Effector memory CD4-positive, alpha-beta T cell (primary cell): Measurements from ENCODE around the gene CDH4.

ENCODE experiments used
- DNase-seq, 3 donors: peaks; one replicate each; pipeline ENCODE4 v3.0.0-alpha.2; 2020
- H3K27ac ChIP-seq: 2 replicates; pipeline ENCODE4 v1.7.0; 2013; ENCODE audit warnings: mild to moderate bottlenecking, low read length, moderate library complexity; ENCODE audit not compliant: insufficient read depth, poor library complexity, severe bottlenecking
- H3K27me3 ChIP-seq: replicated peaks from 2 replicates; pipeline ENCODE4 v1.7.0; 2013; ENCODE audit warnings: mild to moderate bottlenecking, low read length; ENCODE audit not compliant: insufficient read depth, control insufficient read depth, poor library complexity, severe bottlenecking
- H3K36me3 ChIP-seq: 2 replicates; pipeline ENCODE4 v1.7.0; 2013; ENCODE audit warnings: mild to moderate bottlenecking, low read length, moderate library complexity; ENCODE audit not compliant: control insufficient read depth, insufficient read depth
- H3K4me1 ChIP-seq: 2 replicates; pipeline ENCODE4 v1.7.0; 2013; ENCODE audit warnings: low read length, mild to moderate bottlenecking; ENCODE audit not compliant: control insufficient read depth, insufficient read depth, poor library complexity, severe bottlenecking
- H3K4me3 ChIP-seq: 2 replicates; pipeline ENCODE4 v1.7.0; 2013; ENCODE audit warnings: low read length, low read depth, mild to moderate bottlenecking; ENCODE audit not compliant: insufficient read depth, poor library complexity, severe bottlenecking
- H3K9me3 ChIP-seq: 2 replicates; pipeline ENCODE4 v1.7.0; 2013; ENCODE audit warnings: mild to moderate bottlenecking, low read length, moderate library complexity; ENCODE audit not compliant: control insufficient read depth

CDH4 gene

DNA sequence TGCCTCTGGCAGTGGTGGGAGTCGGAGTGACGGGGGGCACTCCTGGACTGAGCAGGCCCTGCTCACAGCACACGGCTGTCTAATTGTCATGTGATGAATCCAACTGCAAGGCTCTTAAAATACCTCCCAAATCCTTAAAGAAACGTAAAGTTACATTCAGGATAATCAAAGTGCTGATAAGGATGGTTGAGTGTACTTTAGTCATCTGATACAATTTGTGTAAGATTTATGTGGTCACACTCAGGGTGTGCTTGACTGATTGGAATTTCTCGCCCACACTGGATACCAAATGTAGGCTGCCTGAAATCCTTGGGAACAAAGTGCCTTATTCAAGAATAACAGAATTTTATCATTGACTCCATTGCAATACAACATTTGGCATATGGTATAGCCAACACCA is 238.7 kb downstream of the CDH4 start:
- Histone ChIP-seq H3K36me3 (no peaks in the 10 kb centered on the region), H3K27me3 (no peaks in the 10 kb centered on the region), H3K4me1 (no peaks in the 10 kb centered on the region), H3K27ac (no peak overlapping the region), H3K9me3 (no peaks in the 10 kb centered on the region), H3K4me3 (no peak overlapping the region)
- no peak for DNase-seq

DNA sequence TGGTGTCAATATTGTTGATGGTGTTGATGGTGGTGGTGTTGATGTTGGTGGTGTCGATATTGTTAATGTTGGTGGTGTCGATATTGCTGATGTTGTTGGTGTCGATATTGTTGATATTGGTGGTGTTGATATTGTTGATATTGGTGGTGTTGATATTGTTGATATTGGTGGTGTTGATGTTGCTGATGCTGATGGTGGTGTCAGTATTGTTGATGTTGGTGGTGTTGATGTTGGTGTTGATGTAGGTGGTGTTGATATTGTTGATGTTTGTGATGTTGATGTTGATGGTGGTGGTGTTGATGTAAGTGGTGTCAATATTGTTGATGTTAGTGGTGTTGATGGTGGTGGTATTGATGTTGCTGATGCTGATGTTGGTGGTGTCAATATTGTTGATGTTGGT is 240.0 kb downstream of the CDH4 start:
- Histone ChIP-seq H3K27ac (no peak overlapping the region), H3K4me1 (no peaks in the 10 kb centered on the region), H3K4me3 (no peak overlapping the region), H3K36me3 (no peaks in the 10 kb centered on the region), H3K27me3 (no peaks in the 10 kb centered on the region), H3K9me3 (no peaks in the 10 kb centered on the region)
- DNase-seq: no peak

DNA sequence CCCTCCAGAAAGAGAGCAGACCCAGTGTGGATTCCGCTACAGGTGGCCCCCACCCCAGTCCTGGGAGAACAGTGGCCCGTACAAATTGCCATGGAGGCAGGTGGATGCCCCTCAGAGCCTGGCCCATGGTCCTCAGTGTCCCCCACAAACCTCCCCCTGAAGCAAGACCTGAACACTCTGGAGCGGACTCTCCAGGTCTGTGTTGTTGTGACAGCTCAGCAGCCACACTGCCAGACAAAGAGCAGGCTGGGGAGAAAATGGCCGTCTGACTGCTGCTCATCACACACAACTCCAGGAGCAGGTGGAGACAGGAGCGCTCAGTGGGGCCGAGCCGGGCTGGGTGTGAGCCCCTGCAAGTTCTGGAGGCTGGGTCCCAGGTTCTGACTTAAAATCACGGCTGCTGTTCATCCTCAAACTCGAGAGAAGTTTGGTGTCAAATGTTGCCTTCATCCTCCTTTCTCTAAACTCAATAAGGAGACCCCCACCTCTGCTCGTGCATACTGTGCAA is 241.8 kb downstream of the CDH4 start:
- Histone ChIP-seq H3K4me1 (no peaks in the 10 kb centered on the region), H3K27ac (no peak overlapping the region), H3K36me3 (no peaks in the 10 kb centered on the region), H3K27me3 (no peaks in the 10 kb centered on the region), H3K4me3 (no peak overlapping the region), H3K9me3 (no peaks in the 10 kb centered on the region)
- DNase-seq: no peak

DNA sequence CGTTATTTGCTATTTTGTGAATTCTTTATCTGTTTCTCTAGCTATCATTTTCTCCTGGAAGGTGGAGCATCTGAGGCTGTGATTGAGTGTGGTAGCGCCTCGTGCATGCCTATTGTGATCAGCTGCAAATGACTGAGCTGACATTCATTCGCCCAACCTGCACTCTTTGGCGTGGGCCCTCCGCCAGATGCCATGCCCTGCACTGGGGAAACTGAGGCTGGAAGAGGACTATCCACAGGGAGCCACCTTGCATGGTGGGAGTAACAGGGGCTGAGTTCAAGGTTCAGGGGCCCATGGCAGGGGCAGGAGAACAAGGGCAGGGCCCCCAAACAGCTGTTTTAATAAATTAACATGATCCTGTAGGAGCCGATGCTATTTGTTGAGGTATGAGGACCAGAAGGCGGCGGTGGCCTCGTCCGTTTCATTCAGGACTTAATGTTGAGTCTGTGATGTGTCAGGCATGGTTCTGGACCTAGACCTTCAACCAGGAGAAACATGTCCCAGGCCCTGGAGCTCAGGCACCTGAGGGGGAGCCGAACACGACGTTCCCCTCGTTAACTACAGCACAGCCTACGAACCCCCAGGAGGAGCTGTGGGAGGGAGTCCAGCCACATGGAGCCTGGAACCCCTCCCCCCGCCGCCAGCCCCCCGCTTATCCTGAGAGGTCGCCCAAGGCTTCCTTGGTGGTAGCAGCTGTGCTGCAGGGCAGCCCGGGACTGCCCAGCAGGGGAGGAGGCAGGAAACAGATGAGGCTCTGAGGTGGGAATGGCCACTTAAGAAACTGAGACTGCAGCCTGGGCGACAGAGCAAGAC is 242.9 kb downstream of the CDH4 start:
- no peak overlapping the region for H3K4me3 ChIP-seq
- DNase-seq: no peak
- no peaks in the 10 kb centered on the region for H3K9me3 ChIP-seq
- no peaks in the 10 kb centered on the region for H3K27me3 ChIP-seq
- H3K36me3 ChIP-seq: no peaks in the 10 kb centered on the region
- no peak overlapping the region for H3K27ac ChIP-seq
- no peaks in the 10 kb centered on the region for H3K4me1 ChIP-seq

DNA sequence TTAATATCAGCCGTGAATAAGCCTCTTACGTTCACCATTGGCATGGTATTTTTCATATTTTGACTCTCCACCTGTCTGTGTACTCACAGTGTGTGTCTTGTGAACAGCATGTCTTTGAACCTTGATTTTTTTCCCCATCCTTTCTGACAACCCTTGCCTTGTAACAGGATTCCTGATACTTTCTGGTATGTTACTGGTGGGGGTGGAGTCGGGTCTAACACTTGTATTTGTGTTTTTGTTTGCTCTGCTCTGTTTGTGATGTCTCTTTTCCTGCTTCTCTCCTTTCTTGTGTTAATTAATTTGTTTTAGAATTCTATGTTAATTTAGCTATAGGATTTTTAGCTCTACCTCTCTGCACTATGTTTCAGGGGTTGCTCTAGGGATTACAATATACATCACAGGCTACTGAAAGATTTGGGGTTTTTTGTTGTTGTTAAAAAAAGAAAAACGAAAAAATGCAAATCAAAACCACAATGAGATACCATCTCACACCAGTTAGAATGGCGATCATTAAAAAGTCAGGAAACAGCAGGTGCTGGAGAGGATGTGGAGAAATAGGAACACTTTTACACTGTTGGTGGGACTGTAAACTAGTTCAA is 245.1 kb downstream of the CDH4 start:
- H3K9me3 ChIP-seq: no peaks in the 10 kb centered on the region
- no peak overlapping the region for H3K4me3 ChIP-seq
- no peak overlapping the region for H3K27ac ChIP-seq
- H3K4me1 ChIP-seq: no peaks in the 10 kb centered on the region
- H3K36me3 ChIP-seq: no peaks in the 10 kb centered on the region
- H3K27me3 ChIP-seq: no peaks in the 10 kb centered on the region
- DNase-seq: no peak

DNA sequence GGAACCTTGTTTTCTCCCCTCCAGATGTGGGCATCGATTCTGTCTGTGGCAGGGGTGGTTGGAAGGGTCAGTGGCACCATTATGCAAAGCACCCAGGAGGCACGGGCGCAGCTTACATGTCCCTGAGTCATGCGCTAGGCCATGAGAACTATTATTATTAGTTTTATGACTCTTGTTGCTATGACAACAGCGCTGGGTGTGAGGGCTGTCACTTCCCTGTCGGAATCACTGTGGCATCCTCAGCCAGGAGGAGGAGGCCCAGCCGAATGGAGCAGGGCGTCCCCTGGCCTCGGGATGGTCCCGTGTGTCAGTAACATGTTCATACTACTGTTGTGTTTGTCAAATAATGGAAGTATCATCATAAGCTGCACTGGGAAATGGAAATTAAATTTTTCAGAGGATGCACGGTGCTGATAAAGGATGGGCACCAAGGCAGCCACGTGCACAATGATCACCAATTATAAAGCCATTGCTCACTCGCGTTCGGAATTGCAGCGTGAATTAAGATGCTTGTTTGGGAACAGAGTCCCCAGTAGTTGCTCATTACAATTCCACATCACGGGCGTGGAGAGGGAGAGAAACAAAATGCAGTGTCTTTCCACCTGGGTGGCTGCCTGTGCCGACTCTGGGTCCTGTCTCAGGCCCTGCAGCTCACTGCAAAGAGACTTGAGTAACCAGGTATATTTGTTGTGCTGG is 247.9 kb downstream of the CDH4 start:
- DNase-seq: no peak
- H3K4me1 ChIP-seq: no peaks in the 10 kb centered on the region
- H3K9me3 ChIP-seq: no peaks in the 10 kb centered on the region
- H3K27ac ChIP-seq: no peak overlapping the region
- H3K4me3 ChIP-seq: no peak overlapping the region
- H3K36me3 ChIP-seq: no peaks in the 10 kb centered on the region
- no peaks in the 10 kb centered on the region for H3K27me3 ChIP-seq

DNA sequence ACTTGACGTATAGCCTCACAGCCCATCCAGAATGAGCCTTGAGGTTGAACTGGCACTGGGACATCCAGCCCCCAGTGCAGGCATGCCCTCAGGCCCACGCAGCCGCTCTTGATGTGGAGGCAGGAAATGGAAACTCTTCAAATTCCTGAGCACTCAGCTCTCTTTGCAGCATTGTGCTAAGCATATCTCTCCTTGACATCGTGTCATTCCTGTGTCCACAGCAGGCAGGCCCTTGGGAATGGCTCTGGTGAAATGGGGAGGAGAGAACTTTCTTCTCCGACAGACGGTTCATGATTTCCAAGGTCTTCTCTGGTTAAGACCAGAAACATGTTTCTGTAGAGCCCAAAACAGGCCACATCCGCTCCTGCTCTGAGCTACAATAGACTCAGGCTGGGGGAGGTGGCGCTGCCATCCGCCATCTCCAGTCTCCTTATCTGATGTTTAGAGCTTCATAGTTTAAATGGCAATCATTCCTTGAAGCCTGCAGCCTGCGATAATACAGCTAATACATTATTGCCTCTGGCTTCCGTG is 248.8 kb downstream of the CDH4 start:
- no peak for DNase-seq
- no peaks in the 10 kb centered on the region for H3K27me3 ChIP-seq
- no peaks in the 10 kb centered on the region for H3K9me3 ChIP-seq
- no peak overlapping the region for H3K27ac ChIP-seq
- H3K4me3 ChIP-seq: no peak overlapping the region
- H3K36me3 ChIP-seq: no peaks in the 10 kb centered on the region
- H3K4me1 ChIP-seq: no peaks in the 10 kb centered on the region

DNA sequence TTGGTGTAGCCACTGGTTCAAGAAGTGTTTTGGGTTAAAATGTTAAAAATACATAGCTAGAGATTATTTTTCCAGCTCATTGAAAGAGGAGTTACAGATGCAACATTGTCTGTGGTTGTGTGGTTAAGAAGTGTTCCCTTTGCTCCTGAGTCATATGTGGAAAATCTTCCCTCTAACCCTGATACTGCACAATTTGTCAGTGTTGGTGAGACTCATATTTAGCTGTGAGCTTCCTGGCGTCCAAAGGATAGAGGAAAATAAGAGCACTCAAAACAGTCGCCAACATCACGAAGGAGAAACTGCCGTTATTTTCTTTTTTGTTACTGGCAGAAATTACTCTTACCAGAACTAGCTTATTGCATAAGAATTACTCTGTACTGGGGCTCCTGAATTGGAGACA is 250.4 kb downstream of the CDH4 start:
- no peak overlapping the region for H3K4me3 ChIP-seq
- no peaks in the 10 kb centered on the region for H3K27me3 ChIP-seq
- no peak overlapping the region for H3K27ac ChIP-seq
- no peaks in the 10 kb centered on the region for H3K36me3 ChIP-seq
- no peaks in the 10 kb centered on the region for H3K9me3 ChIP-seq
- no peaks in the 10 kb centered on the region for H3K4me1 ChIP-seq
- no peak for DNase-seq

DNA sequence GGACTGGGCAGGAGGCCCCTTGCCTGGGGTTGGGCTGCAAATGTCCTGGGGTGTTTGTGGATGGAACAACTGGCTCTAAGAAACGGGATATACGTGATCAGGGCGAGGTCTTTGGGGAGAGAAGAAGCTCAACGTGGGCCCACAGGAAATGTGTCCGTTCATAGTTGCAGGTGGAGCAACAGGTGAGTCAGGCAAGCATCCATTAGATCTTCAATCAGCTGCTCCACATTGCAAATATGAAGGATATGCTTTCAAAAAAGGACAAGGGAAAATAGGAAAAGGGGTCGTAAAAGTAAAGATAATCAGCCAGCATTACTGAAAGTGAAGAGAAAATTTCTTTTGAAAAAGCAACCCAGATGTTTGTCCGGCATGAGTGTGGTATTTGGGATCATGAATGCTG is 251.0 kb downstream of the CDH4 start:
- H3K4me1 ChIP-seq: no peaks in the 10 kb centered on the region
- no peak overlapping the region for H3K4me3 ChIP-seq
- H3K36me3 ChIP-seq: no peaks in the 10 kb centered on the region
- DNase-seq: no peak
- no peak overlapping the region for H3K27ac ChIP-seq
- no peaks in the 10 kb centered on the region for H3K27me3 ChIP-seq
- H3K9me3 ChIP-seq: no peaks in the 10 kb centered on the region

DNA sequence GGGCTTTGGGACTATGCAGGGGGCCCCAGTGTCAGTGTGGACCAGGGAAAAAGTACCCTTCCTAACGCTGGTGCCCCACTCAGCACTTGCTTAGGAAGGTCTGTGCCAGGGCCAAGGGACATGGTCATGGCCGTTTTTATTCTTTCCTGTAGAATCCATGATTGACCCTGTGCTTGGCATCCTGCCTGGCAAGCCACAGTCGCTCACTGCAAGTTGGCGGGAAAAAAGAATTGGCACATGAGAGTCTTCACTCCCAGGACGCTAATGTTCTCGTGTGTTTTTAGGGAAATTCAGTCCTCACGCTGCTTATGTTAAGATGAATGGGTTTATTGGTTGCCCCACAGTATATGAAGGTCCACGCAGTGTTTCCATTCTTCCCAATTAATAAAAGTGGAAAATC is 253.4 kb downstream of the CDH4 start:
- no peaks in the 10 kb centered on the region for H3K36me3 ChIP-seq
- DNase-seq: no peak
- H3K4me3 ChIP-seq: no peak overlapping the region
- H3K9me3 ChIP-seq: no peaks in the 10 kb centered on the region
- no peaks in the 10 kb centered on the region for H3K27me3 ChIP-seq
- H3K27ac ChIP-seq: no peak overlapping the region
- no peaks in the 10 kb centered on the region for H3K4me1 ChIP-seq
